GM12892 (cell line): ENCODE measurements around the gene TOR1A.

Experiments used
- POLR2A ChIP-seq: IDR thresholded peaks from 2 replicates; pipeline ENCODE4 v1.6.1; 2011; ENCODE audit warnings: low read depth, low read length, control low read depth
- POLR2AphosphoS5 ChIP-seq: IDR thresholded peaks from 2 replicates; pipeline ENCODE4 v1.6.1; 2011; ENCODE audit warnings: low read depth, low read length, control low read depth

- no peak for TF ChIP-seq POLR2A
- TF ChIP-seq POLR2AphosphoS5, result no peak
Observed at GRCh38 chr9:129839324-129840023, 15.5 kb upstream of the TOR1A start.
